Hindlimb muscle (tissue), 1 donor: ENCODE data around the gene DUSP10. TPM values are rescaled to one million over a fixed set of nuclear protein-coding genes. Genes with fewer than 3 reads are reported as not detected.

Experiments used
- DNase-seq: peaks from one replicate; pipeline ENCODE4 v3.0.0-alpha.2; 2013
- polyA plus RNA-seq: library from polyadenylated mRNA; unstranded; fragments of 120-200 nt; gene quantifications from one replicate; pipeline ENCODE4 v1.2.1, GENCODE V29; 2013; ENCODE audit not compliant: insufficient read length

Gene DUSP10
- polyA plus RNA-seq, 1 donor = 11.8 TPM

GRCh38 chr1:221712776-221713431, 29.0 kb downstream of the DUSP10 start:
- no peak for DNase-seq

- DNase-seq = no peak
Measured at GRCh38 chr1:221712198-221712684, 29.6 kb downstream of the DUSP10 start.

DNA sequence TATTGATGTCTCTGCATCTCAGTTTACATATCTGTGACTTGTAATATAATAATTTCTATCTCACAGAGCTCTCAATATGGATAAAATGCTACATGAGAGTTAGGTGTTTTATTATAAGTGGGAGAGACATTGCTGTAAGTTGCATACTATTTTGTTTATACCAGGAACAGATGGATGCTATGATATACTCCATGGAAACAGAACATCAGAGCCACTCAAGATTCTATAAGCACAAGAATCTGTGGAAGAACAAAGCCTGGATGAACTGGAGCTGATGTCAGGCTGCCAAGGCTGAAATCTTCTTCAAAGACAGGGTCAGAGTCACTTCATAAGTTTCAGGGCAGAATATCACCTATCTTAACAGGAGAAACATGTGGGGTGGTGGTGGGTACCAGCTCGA, 30.2 kb downstream of the DUSP10 start:
- no peak for DNase-seq

GRCh38 chr1:221711063-221711577, 30.8 kb downstream of the DUSP10 start:
- peak; percentile 28 for DNase-seq

DNA sequence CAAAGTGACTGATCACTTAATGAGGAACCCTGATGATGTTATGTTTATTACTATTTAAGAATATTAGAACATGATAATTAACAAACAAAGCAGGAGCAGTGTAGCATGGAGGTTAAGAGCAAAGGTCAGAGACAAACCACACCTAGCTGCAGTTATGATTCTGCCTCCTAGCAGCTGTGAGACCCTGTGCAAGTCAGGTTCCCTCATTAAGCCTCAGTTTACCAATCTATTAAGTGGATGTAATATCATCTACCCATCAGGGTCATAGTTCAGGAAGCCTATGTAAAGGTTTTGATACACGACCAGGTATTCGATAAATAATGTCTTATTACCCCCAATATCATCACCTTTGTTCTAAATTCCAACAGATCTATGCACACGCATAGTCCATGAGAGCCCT, 32.0 kb downstream of the DUSP10 start:
- DNase-seq = no peak

- peak; percentile 78 for DNase-seq
Measured at GRCh38 chr1:221708987-221709386, 32.9 kb downstream of the DUSP10 start.

- no peak for DNase-seq
Measured at GRCh38 chr1:221708076-221708571, 33.8 kb downstream of the DUSP10 start.

- DNase-seq = no peak
Measured at GRCh38 chr1:221706876-221707582, 34.9 kb downstream of the DUSP10 start.

GRCh38 chr1:221706191-221706590, 35.7 kb downstream of the DUSP10 start:
- DNase-seq = no peak

GRCh38 chr1:221704306-221704705, 37.6 kb downstream of the DUSP10 start:
- no peak for DNase-seq

GRCh38 chr1:221701570-221702186, 40.2 kb downstream of the DUSP10 start:
- no peak for DNase-seq

DNA sequence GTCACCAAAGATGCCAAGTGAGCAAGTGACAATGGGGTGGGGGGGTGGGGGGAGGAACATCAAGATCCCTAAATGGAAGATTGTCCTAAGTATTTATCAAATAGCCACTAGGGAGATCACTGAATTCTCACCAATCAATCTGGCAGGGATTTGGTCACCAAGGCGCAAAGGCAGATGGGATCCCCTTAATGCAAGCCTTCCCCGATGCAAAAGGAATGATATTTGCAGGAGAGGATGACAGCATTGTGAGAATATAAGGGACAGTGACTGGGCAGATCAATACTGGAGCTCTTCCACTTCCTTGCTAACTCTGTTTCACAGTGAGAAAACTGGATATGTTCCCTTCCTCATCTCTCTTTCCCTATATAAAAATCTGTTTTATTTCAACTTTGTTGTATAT, 40.9 kb downstream of the DUSP10 start:
- DNase-seq = no peak

DNA sequence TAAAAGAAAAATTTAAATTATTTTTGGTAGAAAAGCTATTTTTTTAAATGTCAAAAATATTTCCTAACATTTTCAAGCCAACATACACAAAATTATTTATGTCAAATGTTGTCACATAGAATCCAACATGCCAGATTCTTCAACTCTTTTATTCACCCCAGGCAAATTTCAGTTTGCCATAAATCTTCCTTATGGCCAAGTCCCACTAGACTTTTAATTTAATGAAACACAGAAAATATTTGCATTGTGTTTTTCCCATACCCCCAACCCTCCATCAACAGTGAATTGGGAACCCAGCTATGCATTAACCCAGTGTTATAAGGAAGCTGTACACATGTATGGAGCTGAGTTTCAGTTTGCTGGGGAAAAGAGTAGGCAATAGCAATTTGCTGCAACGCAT, 41.4 kb downstream of the DUSP10 start:
- DNase-seq = no peak

DNA sequence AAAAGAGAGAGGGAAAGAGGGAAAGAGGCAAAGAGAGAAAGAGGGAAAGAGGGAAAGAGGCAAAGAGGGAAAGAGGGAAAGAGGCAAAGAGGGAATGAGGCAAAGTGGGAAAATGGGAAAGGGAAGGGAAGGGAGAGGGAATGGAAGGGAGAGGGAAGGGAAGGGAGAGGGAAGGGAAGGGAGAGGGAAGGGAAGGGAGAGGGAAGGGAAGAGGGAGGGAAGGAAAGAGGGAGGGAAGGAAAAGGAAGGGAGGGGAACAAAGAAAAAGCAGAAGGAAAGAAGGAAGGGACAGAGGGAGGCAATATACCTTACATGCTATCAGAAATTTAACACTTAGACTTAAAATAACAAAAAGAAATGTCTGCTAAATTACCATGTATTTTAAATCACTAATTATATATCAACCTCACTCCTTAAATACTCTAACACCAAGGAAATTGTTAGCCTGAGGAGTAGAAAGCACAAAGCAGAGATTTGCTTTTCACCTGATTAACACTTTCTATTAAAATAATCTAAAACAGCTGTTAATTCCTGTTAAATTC, 41.8 kb downstream of the DUSP10 start:
- DNase-seq = no peak

GRCh38 chr1:221699577-221699976, 42.3 kb downstream of the DUSP10 start:
- DNase-seq = no peak

DNA sequence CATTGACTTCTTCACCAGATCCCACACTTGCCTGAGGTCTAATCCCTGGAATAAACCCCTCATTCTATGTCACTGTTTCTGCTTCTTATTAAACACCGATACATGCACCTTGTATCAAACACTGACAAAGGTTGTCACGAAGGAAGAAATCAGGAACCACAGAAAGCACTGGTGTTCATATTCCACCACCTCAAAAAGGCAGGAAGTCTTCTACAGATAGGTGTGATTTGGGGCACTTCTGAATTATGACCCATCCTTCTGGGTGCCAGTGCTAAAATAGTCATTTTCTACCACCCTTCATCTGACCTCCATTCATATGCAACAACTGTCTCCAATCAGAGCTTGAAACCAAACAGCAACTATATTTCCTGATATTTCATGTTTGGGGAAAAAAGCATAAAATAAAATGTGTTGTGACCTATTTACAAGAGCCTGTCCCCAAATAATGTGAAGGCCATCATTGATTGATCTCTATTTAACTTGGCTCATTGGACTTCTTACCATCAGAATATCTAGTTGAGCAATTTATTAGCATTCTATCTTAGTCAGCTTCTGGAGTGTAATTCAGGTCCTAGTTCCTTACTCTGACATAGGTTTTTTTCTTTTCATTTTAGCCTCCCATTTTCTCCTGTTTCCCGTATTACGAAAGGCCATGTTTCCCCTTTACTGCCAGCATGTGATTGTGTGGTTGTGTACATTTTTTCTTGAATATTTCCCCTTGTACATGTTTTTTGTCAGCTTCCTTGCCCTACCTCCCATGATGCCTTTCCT, 43.1 kb downstream of the DUSP10 start:
- DNase-seq = no peak

- DNase-seq = no peak
Measured at GRCh38 chr1:221697923-221698425, 43.9 kb downstream of the DUSP10 start.

DNA sequence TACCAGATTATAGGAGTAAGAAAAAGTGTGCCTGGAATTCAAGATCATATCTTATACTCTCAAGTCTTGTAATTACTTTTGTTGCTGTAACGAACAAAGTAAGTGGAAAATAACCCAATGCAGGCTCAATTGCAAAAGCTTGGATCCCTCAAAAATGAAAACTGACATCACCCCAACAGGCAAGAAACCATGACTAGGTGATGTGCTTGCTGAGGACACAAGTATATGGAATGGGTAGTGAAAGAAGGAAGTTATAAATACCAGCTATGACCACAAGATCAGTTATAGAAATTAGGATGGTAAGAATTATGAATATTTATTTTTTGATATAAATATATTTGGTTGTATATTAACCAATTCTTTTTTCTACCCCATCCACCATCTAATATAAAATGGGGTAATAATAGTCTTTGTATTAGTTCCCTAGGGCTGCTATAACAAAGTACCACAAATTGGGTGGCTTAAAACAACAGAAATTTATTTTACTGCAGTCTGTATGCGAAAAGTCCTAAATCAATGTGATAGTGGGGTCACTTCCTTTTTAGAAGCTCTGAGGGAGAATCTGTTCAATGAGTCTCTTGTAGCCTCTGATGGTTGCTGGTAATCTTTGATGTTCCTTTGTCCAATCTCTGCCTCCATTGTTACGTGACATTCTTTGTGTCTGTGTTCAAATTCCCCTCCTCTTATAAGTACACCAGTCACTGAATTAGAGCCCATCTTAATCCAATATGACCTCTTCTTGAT, 45.0 kb downstream of the DUSP10 start:
- DNase-seq = no peak

GRCh38 chr1:221696027-221696426, 45.9 kb downstream of the DUSP10 start:
- DNase-seq = no peak

- no peak for DNase-seq
Measured at GRCh38 chr1:221695301-221695700, 46.6 kb downstream of the DUSP10 start.

DNA sequence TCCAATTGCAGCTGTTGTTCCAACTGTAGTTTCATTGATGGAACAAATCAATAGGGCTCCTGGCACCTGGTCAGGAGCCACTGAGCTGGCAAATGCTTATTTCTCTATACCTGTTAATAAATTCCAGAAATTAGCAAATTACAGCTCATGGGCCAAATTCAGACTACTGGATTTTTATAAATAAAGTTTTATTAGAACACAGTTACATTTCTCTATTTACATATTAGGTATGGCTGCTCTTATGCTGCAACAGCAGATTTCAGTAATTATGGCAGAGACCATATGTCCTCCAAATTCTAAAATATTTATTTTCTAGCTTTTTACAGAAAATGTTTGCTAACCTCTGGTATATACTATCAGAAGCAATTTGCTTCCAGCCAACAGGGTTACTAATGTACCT, 47.8 kb downstream of the DUSP10 start:
- no peak for DNase-seq
